AG04449 (cell line): ENCODE measurements around the gene CDK6.

Source experiments
- CTCF ChIA-PET: fragments of 350-600 bp; formaldehyde crosslinking; extraction: SDS; loops from one replicate; lab custom pipeline; 2021; ENCODE audit warnings: antibody characterized with exemption; lab: Yijun Ruan, JAX
- POLR2A ChIA-PET: fragments of 400-600, 350-600 bp; formaldehyde crosslinking; extraction: SDS; loops from one replicate; lab custom pipeline; 2020; ENCODE audit warnings: antibody characterized with exemption, inconsistent platforms; lab: Yijun Ruan, JAX
- DNase-seq: peaks from one replicate; pipeline ENCODE4 v3.0.0-alpha.2; 2010; ENCODE audit warnings: low read depth, low spot score
- H3K4me3 ChIP-seq: 2 replicates; pipeline ENCODE4 v1.5.1; 2011; ENCODE audit warnings: low read depth, mild to moderate bottlenecking, control low read depth, low read length
- TF ChIP-seq, protein P1 (sequence below): IDR thresholded peaks from one replicate; pipeline ENCODE4 v1.5.1; 2011; ENCODE audit warnings: mild to moderate bottlenecking, moderate library complexity, low read length, control low read depth, inconsistent platforms; ENCODE audit not compliant: insufficient read depth; ENCODE audit errors: missing control alignments

Gene CDK6

GRCh38 chr7:92697012-92697411 is 139.4 kb downstream of the CDK6 start:
- TF ChIP-seq, protein P1, sequence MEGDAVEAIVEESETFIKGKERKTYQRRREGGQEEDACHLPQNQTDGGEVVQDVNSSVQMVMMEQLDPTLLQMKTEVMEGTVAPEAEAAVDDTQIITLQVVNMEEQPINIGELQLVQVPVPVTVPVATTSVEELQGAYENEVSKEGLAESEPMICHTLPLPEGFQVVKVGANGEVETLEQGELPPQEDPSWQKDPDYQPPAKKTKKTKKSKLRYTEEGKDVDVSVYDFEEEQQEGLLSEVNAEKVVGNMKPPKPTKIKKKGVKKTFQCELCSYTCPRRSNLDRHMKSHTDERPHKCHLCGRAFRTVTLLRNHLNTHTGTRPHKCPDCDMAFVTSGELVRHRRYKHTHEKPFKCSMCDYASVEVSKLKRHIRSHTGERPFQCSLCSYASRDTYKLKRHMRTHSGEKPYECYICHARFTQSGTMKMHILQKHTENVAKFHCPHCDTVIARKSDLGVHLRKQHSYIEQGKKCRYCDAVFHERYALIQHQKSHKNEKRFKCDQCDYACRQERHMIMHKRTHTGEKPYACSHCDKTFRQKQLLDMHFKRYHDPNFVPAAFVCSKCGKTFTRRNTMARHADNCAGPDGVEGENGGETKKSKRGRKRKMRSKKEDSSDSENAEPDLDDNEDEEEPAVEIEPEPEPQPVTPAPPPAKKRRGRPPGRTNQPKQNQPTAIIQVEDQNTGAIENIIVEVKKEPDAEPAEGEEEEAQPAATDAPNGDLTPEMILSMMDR, result no peak
- POLR2A ChIA-PET, result interaction anchor here (1.7 kb wide), 2 partner anchors 69 to 347 kb away, joined by 6 to 7 read pairs; no protein-coding TSS in a partner anchor
- DNase-seq, result no peak
- no peak overlapping the region for H3K4me3 ChIP-seq
- CTCF ChIA-PET, result interaction anchor here (1.1 to 1.8 kb wide), 6 partner anchors 13 to 357 kb away, joined by 3 to 9 read pairs (median 4); no protein-coding TSS in a partner anchor

- no peak for DNase-seq
- CTCF ChIA-PET, result interaction anchor here (0.9 to 1.8 kb wide), 5 partner anchors 14 to 82 kb away, joined by 3 to 9 read pairs (median 3); no protein-coding TSS in a partner anchor
- H3K4me3 ChIP-seq, result no peak overlapping the region
- TF ChIP-seq, protein P1, result no peak
- POLR2A ChIA-PET, result interaction anchor here (1.0 to 1.9 kb wide), 4 partner anchors 70 to 347 kb away, joined by 4 to 7 read pairs (median 6); partner anchors contain the start of gene CDK6
Measured at GRCh38 chr7:92696584-92696983, 139.8 kb downstream of the CDK6 start.

DNA sequence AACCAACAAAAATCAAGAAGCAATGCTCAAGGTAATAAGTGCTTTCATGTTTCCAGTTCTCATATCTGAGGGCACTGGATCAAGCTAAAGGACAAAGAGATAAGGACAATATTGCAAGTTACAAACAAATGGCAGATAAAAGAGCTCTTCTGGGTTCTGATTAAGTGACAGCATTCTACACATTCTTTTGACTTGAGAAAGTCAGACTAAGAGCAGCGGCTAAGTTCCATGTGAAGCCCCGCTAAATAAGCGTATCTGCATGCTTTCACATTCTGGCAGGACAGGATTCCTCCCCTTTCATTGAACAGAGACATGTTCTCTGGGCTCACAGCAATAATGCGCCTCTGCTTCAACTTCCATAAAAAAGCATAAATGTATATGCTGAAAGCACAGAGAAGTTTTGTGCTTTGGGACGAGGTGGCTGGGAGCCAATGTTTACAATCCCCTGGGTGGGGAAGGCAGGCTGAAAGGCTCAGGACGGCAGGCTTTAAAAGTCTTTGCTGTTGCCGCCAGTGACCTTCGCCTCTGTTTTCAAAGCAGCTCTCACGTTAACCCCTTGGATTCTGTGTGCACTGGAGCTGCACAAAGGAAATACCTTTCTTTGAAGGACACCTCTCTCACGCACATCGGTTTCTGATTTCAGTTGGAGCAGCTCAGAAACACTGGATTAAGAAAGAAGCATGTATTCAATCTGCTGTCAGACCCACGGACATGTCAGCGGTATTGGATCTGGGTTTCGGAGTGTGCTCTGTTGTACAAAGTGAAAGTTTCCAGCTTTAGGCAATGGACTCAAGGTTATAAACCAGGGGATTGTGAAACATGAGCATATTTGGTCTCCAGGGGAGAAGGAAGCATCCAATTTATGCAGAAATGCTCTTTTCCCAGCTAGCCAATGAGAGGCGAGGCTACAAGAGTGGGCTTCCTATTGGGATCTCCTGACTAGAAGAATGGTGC is 140.8 kb downstream of the CDK6 start:
- H3K4me3 ChIP-seq, result peak overlapping the region; percentile 59
- peak; percentile 86 for DNase-seq

DNA sequence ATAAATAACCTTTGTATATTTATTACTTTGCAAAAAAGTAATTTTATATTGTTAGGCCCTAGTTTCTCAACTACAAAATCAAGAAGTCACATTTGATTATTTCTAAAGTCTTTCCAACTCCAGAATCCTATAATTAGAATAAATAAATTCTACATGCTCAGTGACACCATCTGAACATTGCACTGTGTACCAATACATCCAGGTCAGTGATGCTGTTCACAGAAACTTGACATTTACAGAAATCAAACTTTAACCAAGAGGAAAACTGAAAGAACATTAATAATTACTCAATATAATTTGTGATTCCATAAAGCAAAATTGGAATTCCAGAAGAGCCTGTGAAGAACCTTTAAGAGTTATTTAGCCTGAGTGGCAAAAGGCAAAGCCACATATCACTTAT is 142.2 kb downstream of the CDK6 start:
- CTCF ChIA-PET, result interaction anchor here (1.3 to 2.4 kb wide), 2 partner anchors 10 to 138 kb away, joined by 5 to 12 read pairs; no protein-coding TSS in a partner anchor
- no peak overlapping the region for H3K4me3 ChIP-seq
- no peak for DNase-seq
- POLR2A ChIA-PET, result no interaction called here
- TF ChIP-seq, protein P1, result no peak

More for the DNA sequence above, 140.8 kb downstream of the CDK6 start:
- CTCF ChIA-PET, result interaction anchor here (0.8 to 2.4 kb wide), 8 partner anchors 10 to 137 kb away, joined by 3 to 12 read pairs (median 4); partner anchors contain the start of gene FAM133B
- TF ChIP-seq, protein P1, result no peak
- POLR2A ChIA-PET, result interaction anchor here (1.0 to 1.9 kb wide), 4 partner anchors 71 to 348 kb away, joined by 4 to 7 read pairs (median 6); partner anchors contain the start of gene CDK6

DNA sequence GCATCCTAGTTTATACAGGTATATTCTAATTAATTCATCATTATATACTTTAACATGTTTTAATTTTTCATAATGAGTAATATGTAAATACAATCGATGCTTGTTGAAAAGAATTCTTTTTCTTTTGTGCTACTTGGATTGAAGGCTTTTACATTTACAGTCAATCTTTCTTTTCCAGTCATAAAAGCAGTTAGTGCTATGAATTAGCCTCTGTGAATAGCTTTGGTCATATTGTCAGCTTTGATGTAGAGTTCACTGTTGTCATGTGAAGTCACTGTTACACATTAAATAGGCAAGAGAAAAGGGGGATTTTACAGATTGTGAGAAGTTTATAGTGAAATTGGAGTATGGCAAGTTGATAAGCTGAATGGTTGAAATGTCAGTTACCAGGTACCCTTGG is 142.9 kb downstream of the CDK6 start:
- TF ChIP-seq, protein P1, result no peak
- ChIA-PET POLR2A (no interaction called here), CTCF (no interaction called here)
- no peak overlapping the region for H3K4me3 ChIP-seq
- DNase-seq, result no peak
